MG63 (cell line): Measurements from ENCODE around the gene MAP3K5. TPM values are rescaled to one million over a fixed set of nuclear protein-coding genes. Genes with fewer than 3 reads are reported as not detected.
"Not testable (repeated sequence)": the region's sequence is repeated elsewhere in the genome, so short reads cannot be mapped to it uniquely, and the experiment has no call there.

Source experiments
- DNase-seq: peaks from one replicate; pipeline ENCODE4 v3.0.0-alpha.2; 2020
- H3K27me3 ChIP-seq: fragments of 250-450 bp; sonication (Bioruptor Pico); 2 replicates; pipeline ENCODE4 v1.5.1; 2020; ENCODE audit warnings: mild to moderate bottlenecking, moderate library complexity
- H3K36me3 ChIP-seq: fragments of 250-450 bp; sonication (Bioruptor Pico); 2 replicates; pipeline ENCODE4 v1.5.1; 2020; ENCODE audit warnings: mild to moderate bottlenecking, moderate library complexity
- H3K4me3 ChIP-seq: fragments of 250-450 bp; sonication (Bioruptor Pico); 2 replicates; pipeline ENCODE4 v1.5.1; 2020; ENCODE audit warnings: mild to moderate bottlenecking, moderate library complexity
- H3K9me3 ChIP-seq: fragments of 250-450 bp; sonication (Bioruptor Pico); 2 replicates; pipeline ENCODE4 v1.5.1; 2020; ENCODE audit warnings: mild to moderate bottlenecking, moderate library complexity
- total RNA-seq: library from RNA; depleted of rRNA; stranded (reverse); fragments of >200 nt; shearing (Covaris generic); gene quantifications from 2 replicates; pipeline ENCODE4 v1.2.3, GENCODE V29; 2014; ENCODE audit warnings: low replicate concordance

Gene MAP3K5
- total RNA-seq, 1 experiment from 2014 or later: 5.7 TPM

- DNase-seq: no peak
- no peaks in the 10 kb centered on the region; the same call in 1 of the 2 replicates for H3K27me3 ChIP-seq
- no peaks in the 10 kb centered on the region for H3K9me3 ChIP-seq
- no peaks in the 10 kb centered on the region; the same call in none of the 2 replicates for H3K36me3 ChIP-seq
- no peak overlapping the region for H3K4me3 ChIP-seq
Measured at GRCh38 chr6:136696783-136697364, 95.4 kb downstream of the MAP3K5 start.

- H3K36me3 ChIP-seq: no peaks in the 10 kb centered on the region; the same call in none of the 2 replicates
- H3K27me3 ChIP-seq: no peaks in the 10 kb centered on the region; the same call in 1 of the 2 replicates
- no peaks in the 10 kb centered on the region for H3K9me3 ChIP-seq
- DNase-seq: no peak
- no peak overlapping the region for H3K4me3 ChIP-seq
Measured at GRCh38 chr6:136696238-136696637, 96.0 kb downstream of the MAP3K5 start.

GRCh38 chr6:136695412-136695811 lies 96.9 kb downstream of the MAP3K5 start:
- Histone ChIP-seq H3K9me3 (no peaks in the 10 kb centered on the region), H3K4me3 (no peak overlapping the region), H3K36me3 (no peaks in the 10 kb centered on the region; the same call in none of the 2 replicates), H3K27me3 (no peaks in the 10 kb centered on the region; the same call in 1 of the 2 replicates)
- no peak for DNase-seq

- no peaks in the 10 kb centered on the region for H3K9me3 ChIP-seq
- no peak for DNase-seq
- H3K27me3 ChIP-seq: no peaks in the 10 kb centered on the region; the same call in 1 of the 2 replicates
- no peaks in the 10 kb centered on the region; the same call in none of the 2 replicates for H3K36me3 ChIP-seq
- no peak overlapping the region for H3K4me3 ChIP-seq
Measured at GRCh38 chr6:136693090-136693489, 99.2 kb downstream of the MAP3K5 start.

GRCh38 chr6:136687894-136688293 lies 104.4 kb downstream of the MAP3K5 start:
- DNase-seq, H3K27me3 ChIP-seq, H3K4me3 ChIP-seq, H3K36me3 ChIP-seq, H3K9me3 ChIP-seq: not testable (repeated sequence)

GRCh38 chr6:136685540-136686108 lies 106.7 kb downstream of the MAP3K5 start:
- H3K27me3 ChIP-seq: no peaks in the 10 kb centered on the region
- no peak overlapping the region for H3K4me3 ChIP-seq
- H3K9me3 ChIP-seq: peaks cover 2% of the 10 kb centered on the region; the same call in 1 of the 2 replicates
- 0 out of 2 replicates have a peak, but pooled peaks cover 3% of the 10 kb centered on the region for H3K36me3 ChIP-seq
- peak; percentile 4 for DNase-seq

GRCh38 chr6:136684466-136684865 lies 107.8 kb downstream of the MAP3K5 start:
- Histone ChIP-seq H3K36me3 (0 out of 2 replicates have a peak, but pooled peaks cover 3% of the 10 kb centered on the region), H3K9me3 (peaks cover 2% of the 10 kb centered on the region; the same call in 1 of the 2 replicates), H3K27me3 (no peaks in the 10 kb centered on the region), H3K4me3 (no peak overlapping the region)
- no peak for DNase-seq

GRCh38 chr6:136683209-136683941 lies 108.9 kb downstream of the MAP3K5 start:
- no peak for DNase-seq
- Histone ChIP-seq H3K27me3 (no peaks in the 10 kb centered on the region), H3K9me3 (peaks cover 2% of the 10 kb centered on the region; the same call in 1 of the 2 replicates), H3K4me3 (no peak overlapping the region), H3K36me3 (0 out of 2 replicates have a peak, but pooled peaks cover 3% of the 10 kb centered on the region)

- H3K36me3 ChIP-seq: no peaks in the 10 kb centered on the region
- DNase-seq: no peak
- H3K27me3 ChIP-seq: no peaks in the 10 kb centered on the region
- H3K9me3 ChIP-seq: peaks cover 2% of the 10 kb centered on the region; the same call in 1 of the 2 replicates
- H3K4me3 ChIP-seq: no peak overlapping the region
Measured at GRCh38 chr6:136682292-136682691, 110.0 kb downstream of the MAP3K5 start.

GRCh38 chr6:136677822-136678221 lies 114.5 kb downstream of the MAP3K5 start:
- Histone ChIP-seq H3K4me3 (no peak overlapping the region), H3K27me3 (no peaks in the 10 kb centered on the region), H3K36me3 (no peaks in the 10 kb centered on the region), H3K9me3 (peaks cover 2% of the 10 kb centered on the region; the same call in 1 of the 2 replicates)
- DNase-seq: no peak

- H3K9me3 ChIP-seq: no peaks in the 10 kb centered on the region; the same call in 1 of the 2 replicates
- no peaks in the 10 kb centered on the region for H3K27me3 ChIP-seq
- no peaks in the 10 kb centered on the region for H3K36me3 ChIP-seq
- no peak for DNase-seq
- no peak overlapping the region for H3K4me3 ChIP-seq
Measured at GRCh38 chr6:136677344-136677743, 114.9 kb downstream of the MAP3K5 start.

- Histone ChIP-seq H3K27me3 (no peaks in the 10 kb centered on the region), H3K4me3 (no peak overlapping the region), H3K36me3 (no peaks in the 10 kb centered on the region), H3K9me3 (no peaks in the 10 kb centered on the region)
- DNase-seq: no peak
Measured at GRCh38 chr6:136676075-136676474, 116.2 kb downstream of the MAP3K5 start.

GRCh38 chr6:136673571-136673970 lies 118.7 kb downstream of the MAP3K5 start:
- Histone ChIP-seq H3K27me3 (no peaks in the 10 kb centered on the region), H3K4me3 (no peak overlapping the region), H3K9me3 (no peaks in the 10 kb centered on the region), H3K36me3 (no peaks in the 10 kb centered on the region)
- no peak for DNase-seq

GRCh38 chr6:136672144-136672543 lies 120.1 kb downstream of the MAP3K5 start:
- Histone ChIP-seq H3K4me3 (no peak overlapping the region), H3K36me3 (no peaks in the 10 kb centered on the region), H3K9me3 (no peaks in the 10 kb centered on the region), H3K27me3 (no peaks in the 10 kb centered on the region)
- no peak for DNase-seq

GRCh38 chr6:136669299-136669699 lies 123.0 kb downstream of the MAP3K5 start:
- H3K27me3 ChIP-seq: no peaks in the 10 kb centered on the region
- no peaks in the 10 kb centered on the region for H3K36me3 ChIP-seq
- H3K4me3 ChIP-seq: no peak overlapping the region
- no peaks in the 10 kb centered on the region for H3K9me3 ChIP-seq
- peak; percentile 5 for DNase-seq

- Histone ChIP-seq H3K36me3 (no peaks in the 10 kb centered on the region), H3K9me3 (no peaks in the 10 kb centered on the region), H3K4me3 (no peak overlapping the region), H3K27me3 (no peaks in the 10 kb centered on the region)
- DNase-seq: no peak
Measured at GRCh38 chr6:136668571-136668970, 123.7 kb downstream of the MAP3K5 start.

- Histone ChIP-seq H3K4me3 (no peak overlapping the region), H3K36me3 (no peaks in the 10 kb centered on the region)
- DNase-seq: no peak
Measured at GRCh38 chr6:136666041-136666440, 126.2 kb downstream of the MAP3K5 start.

More at GRCh38 chr6:136666041-136666440, 126.2 kb downstream of the MAP3K5 start:
- H3K27me3 ChIP-seq: no peaks in the 10 kb centered on the region
- H3K9me3 ChIP-seq: no peaks in the 10 kb centered on the region
